Keratinocyte (primary cell): ENCODE measurements around the gene TAF4. TPM values are rescaled to one million over a fixed set of nuclear protein-coding genes. Genes with fewer than 3 reads are reported as not detected.

ENCODE experiments used
- DNase-seq: peaks from one replicate; pipeline ENCODE4 v3.0.0-alpha.2; 2011; ENCODE audit warnings: low read depth, missing footprints, low spot score
- FAIRE-seq: peaks from 2 replicates; lab custom pipeline; 2011; peaks lifted over from hg19 to GRCh38; lab: Jason Lieb, UNC
- H2AFZ ChIP-seq: 2 replicates; pipeline ENCODE4 v1.6.0; 2012; ENCODE audit warnings: low read length, control low read depth, inconsistent platforms; ENCODE audit not compliant: control insufficient read depth
- H3K27ac ChIP-seq: 2 replicates; pipeline ENCODE4 v1.5.1; 2011; ENCODE audit warnings: low read length; ENCODE audit not compliant: control insufficient read depth, insufficient read depth
- H3K27me3 ChIP-seq: 3 replicates; pipeline ENCODE4 v1.6.0; 2011; ENCODE audit warnings: low read length; ENCODE audit not compliant: control insufficient read depth, insufficient read depth; ENCODE audit errors: extremely low read depth
- H3K36me3 ChIP-seq, 2 experiments: 2 replicates in 1 of 2; 3 replicates in 1 of 2; pipeline ENCODE4 v1.5.1; 2011; ENCODE audit warnings: low read length in 2 of 2, mild to moderate bottlenecking in 1 of 2; ENCODE audit not compliant: control insufficient read depth in 2 of 2, insufficient read depth in 2 of 2; ENCODE audit errors: extremely low read depth in 1 of 2
- H3K4me1 ChIP-seq: 3 replicates; pipeline ENCODE4 v1.5.1; 2011; ENCODE audit warnings: low read length; ENCODE audit not compliant: control insufficient read depth, insufficient read depth; ENCODE audit errors: extremely low read depth
- H3K4me2 ChIP-seq: 3 replicates; pipeline ENCODE4 v1.6.0; 2011; ENCODE audit warnings: low read depth, low read length; ENCODE audit not compliant: control insufficient read depth, insufficient read depth; ENCODE audit errors: extremely low read depth
- H3K4me3 ChIP-seq, 3 experiments: fragments of 200-600 bp in 1 of 3; sonication (generic) in 1 of 3; 2 replicates in 2 of 3; 3 replicates in 1 of 3; pipeline ENCODE4 v1.5.1; 2011 to 2016; ENCODE audit warnings: low read length in 3 of 3, mild to moderate bottlenecking in 3 of 3, control low read depth in 2 of 3, inconsistent platforms in 1 of 3, low read depth in 1 of 3, mixed read lengths in 1 of 3, mixed run types in 1 of 3, moderate library complexity in 1 of 3; ENCODE audit not compliant: control insufficient read depth in 2 of 3, insufficient read depth in 2 of 3; ENCODE audit errors: extremely low read depth in 1 of 3
- H3K79me2 ChIP-seq: 2 replicates; pipeline ENCODE4 v1.6.0; 2012; ENCODE audit warnings: low read length; ENCODE audit not compliant: control insufficient read depth, insufficient read depth
- H3K9ac ChIP-seq: 3 replicates; pipeline ENCODE4 v1.6.0; 2011; ENCODE audit warnings: low read length; ENCODE audit not compliant: control insufficient read depth, insufficient read depth; ENCODE audit errors: extremely low read depth
- H3K9me1 ChIP-seq: 3 replicates; pipeline ENCODE4 v1.6.0; 2011; ENCODE audit warnings: low read length; ENCODE audit not compliant: control insufficient read depth, insufficient read depth; ENCODE audit errors: extremely low read depth
- H3K9me3 ChIP-seq: 2 replicates; pipeline ENCODE4 v1.5.1; 2012; ENCODE audit warnings: low read depth, low read length; ENCODE audit not compliant: control insufficient read depth
- H4K20me1 ChIP-seq: 3 replicates; pipeline ENCODE4 v1.6.0; 2011; ENCODE audit warnings: low read length; ENCODE audit not compliant: control insufficient read depth, insufficient read depth; ENCODE audit errors: extremely low read depth
- EZH2 ChIP-seq: IDR thresholded peaks from one replicate; pipeline ENCODE4 v1.6.1; 2012; ENCODE audit warnings: inconsistent platforms, mild to moderate bottlenecking, low read length, moderate library complexity
- dilution Hi-C: fragments of 300-500 bp; cut with MboI; formaldehyde crosslinking; loops from one replicate; pipeline ENCODE4 v1.7.0; 2020; ENCODE audit warnings: low sequenced_read_pairs; ENCODE audit not compliant: extremely low pct_ligation_motif_present
- polyA plus RNA-seq, 5 experiments: library from polyadenylated mRNA; depleted of rRNA in 3 of 5; stranded (reverse) in 3 of 5; stranded (forward) in 1 of 5; unstranded in 1 of 5; fragments of >200 nt; gene quantifications; 1 replicate in 1 of 5; 2 replicates in 3 of 5; 3 replicates in 1 of 5; pipeline versions ENCODE4 v1.2.1 to v1.2.3, GENCODE V29; 2011 to 2012; ENCODE audit warnings: missing spikeins in 2 of 5, low read depth in 1 of 5, low replicate concordance in 1 of 5
- TF ChIP-seq, protein P1 (sequence below), 3 experiments: IDR thresholded peaks in 1 of 3; conservative IDR thresholded peaks in 1 of 3; optimal IDR thresholded peaks in 1 of 3; 2 replicates in 2 of 3; 3 replicates in 1 of 3; pipeline versions ENCODE3 to v1.5.1; 2011; ENCODE audit warnings: low read length in 3 of 3, mild to moderate bottlenecking in 3 of 3, moderate library complexity in 2 of 3, control low read depth in 1 of 3, inconsistent platforms in 1 of 3; ENCODE audit not compliant: insufficient read depth in 2 of 3; ENCODE audit errors: extremely low read depth in 1 of 3

Gene TAF4
- polyA plus RNA-seq, 1 donor (not counting 4 experiments of a cell fraction or from before 2014, with no cell fraction given) = 3.3 TPM

DNA sequence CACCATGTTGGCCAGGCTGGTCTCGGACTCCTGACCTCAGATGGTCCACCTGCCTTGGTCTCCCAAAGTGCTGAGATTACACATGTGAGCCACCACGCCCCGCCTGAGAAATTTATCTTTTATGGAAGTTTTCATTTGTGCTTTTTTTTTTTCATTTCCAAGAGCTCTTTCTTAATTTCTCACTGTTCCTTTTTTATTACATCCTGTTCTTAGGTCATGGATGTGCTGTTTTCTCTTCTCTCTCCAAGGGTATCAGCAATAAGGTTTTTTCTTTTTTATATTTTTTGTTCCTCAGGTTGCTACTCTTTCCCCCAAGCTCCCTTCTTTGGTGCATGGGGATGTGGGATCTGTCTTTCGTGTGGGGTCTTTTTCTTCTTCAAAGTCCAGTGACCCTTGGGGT, 35.4 kb upstream of the TAF4 start:
- dilution Hi-C loops = no loop called here
- Histone ChIP-seq H3K9me1 (no peaks in the 10 kb centered on the region), H3K36me3 (no peaks in the 10 kb centered on the region), H3K27ac (no peak overlapping the region), H3K4me3 (no peak overlapping the region), H3K27me3 (no peaks in the 10 kb centered on the region), H3K4me2 (no peak overlapping the region), H3K9ac (no peak overlapping the region), H2AFZ (no peak overlapping the region), H3K4me1 (no peaks in the 10 kb centered on the region), H4K20me1 (no peaks in the 10 kb centered on the region), H3K9me3 (peaks cover 12% of the 10 kb centered on the region), H3K79me2 (no peaks in the 10 kb centered on the region)
- DNase-seq = no peak
- FAIRE-seq = no peak
- no peak for TF ChIP-seq EZH2
- TF ChIP-seq, protein P1, sequence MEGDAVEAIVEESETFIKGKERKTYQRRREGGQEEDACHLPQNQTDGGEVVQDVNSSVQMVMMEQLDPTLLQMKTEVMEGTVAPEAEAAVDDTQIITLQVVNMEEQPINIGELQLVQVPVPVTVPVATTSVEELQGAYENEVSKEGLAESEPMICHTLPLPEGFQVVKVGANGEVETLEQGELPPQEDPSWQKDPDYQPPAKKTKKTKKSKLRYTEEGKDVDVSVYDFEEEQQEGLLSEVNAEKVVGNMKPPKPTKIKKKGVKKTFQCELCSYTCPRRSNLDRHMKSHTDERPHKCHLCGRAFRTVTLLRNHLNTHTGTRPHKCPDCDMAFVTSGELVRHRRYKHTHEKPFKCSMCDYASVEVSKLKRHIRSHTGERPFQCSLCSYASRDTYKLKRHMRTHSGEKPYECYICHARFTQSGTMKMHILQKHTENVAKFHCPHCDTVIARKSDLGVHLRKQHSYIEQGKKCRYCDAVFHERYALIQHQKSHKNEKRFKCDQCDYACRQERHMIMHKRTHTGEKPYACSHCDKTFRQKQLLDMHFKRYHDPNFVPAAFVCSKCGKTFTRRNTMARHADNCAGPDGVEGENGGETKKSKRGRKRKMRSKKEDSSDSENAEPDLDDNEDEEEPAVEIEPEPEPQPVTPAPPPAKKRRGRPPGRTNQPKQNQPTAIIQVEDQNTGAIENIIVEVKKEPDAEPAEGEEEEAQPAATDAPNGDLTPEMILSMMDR (optimal IDR thresholded peaks at IDR 0.05 in 1 of 3, IDR thresholded peaks at IDR 0.05 in 1 of 3, conservative IDR thresholded peaks at IDR 0.05 in 1 of 3; ENCODE audit: extremely low read depth in 1 of 3, insufficient read depth in 2 of 3, low read length in 3 of 3) = no peak

- FAIRE-seq (no peak), DNase-seq (no peak)
- Histone ChIP-seq H3K4me2 (no peak overlapping the region), H3K79me2 (no peaks in the 10 kb centered on the region), H3K4me1 (no peaks in the 10 kb centered on the region), H3K27me3 (peaks cover under 1% of the 10 kb centered on the region), H3K4me3 (no peak overlapping the region), H3K9me3 (peaks cover 12% of the 10 kb centered on the region), H2AFZ (no peak overlapping the region), H3K9me1 (no peaks in the 10 kb centered on the region), H4K20me1 (no peaks in the 10 kb centered on the region), H3K36me3 (no peaks in the 10 kb centered on the region), H3K9ac (no peak overlapping the region), H3K27ac (no peak overlapping the region)
- dilution Hi-C loops = no loop called here
- TF ChIP-seq EZH2 = no peak
- TF ChIP-seq, protein P1 (optimal IDR thresholded peaks at IDR 0.05 in 1 of 3, IDR thresholded peaks at IDR 0.05 in 1 of 3, conservative IDR thresholded peaks at IDR 0.05 in 1 of 3; ENCODE audit: extremely low read depth in 1 of 3, insufficient read depth in 2 of 3, low read length in 3 of 3) = no peak
These were observed 32.3 kb upstream of the TAF4 start for GRCh38 chr20:62097881-62098407.
